Activated B cell treated with CpG ODN at 0.5 μM for 24 hours (primary cell): ENCODE measurements around the gene HK1. TPM values are rescaled to one million over a fixed set of nuclear protein-coding genes. Genes with fewer than 3 reads are reported as not detected.

Source experiments
- ATAC-seq: fragments of 200-7000 bp; cut with Tn5 transposase; one replicate; pipeline ENCODE4 v1.10.0; 2021; ENCODE audit warnings: low read depth, mild to moderate bottlenecking, moderate library complexity
- CTCF ChIA-PET: fragments of 350-600 bp; sonication (Branson Sonifier 250); formaldehyde crosslinking; loops from one replicate; lab custom pipeline; 2021; ENCODE audit warnings: antibody characterized with exemption; lab: Charles Lee
- POLR2A ChIA-PET: fragments of 350-600 bp; sonication (Branson Sonifier 250); formaldehyde crosslinking; loops from one replicate; lab custom pipeline; 2021; ENCODE audit warnings: antibody characterized with exemption; lab: Charles Lee
- DNase-seq: peaks from one replicate; pipeline ENCODE4 v3.0.0; 2022
- H3K27ac Mint-ChIP-seq: one replicate; pipeline ENCODE4 v1.8.0; 2020; ENCODE audit warnings: mixed read lengths
- H3K27me3 Mint-ChIP-seq: one replicate; pipeline ENCODE4 v1.8.0; 2021; ENCODE audit warnings: mixed read lengths
- H3K36me3 Mint-ChIP-seq: one replicate; pipeline ENCODE4 v1.8.0; 2021; ENCODE audit warnings: low read depth, mixed read lengths
- H3K4me1 Mint-ChIP-seq: one replicate; pipeline ENCODE4 v1.8.0; 2021; ENCODE audit warnings: mixed read lengths
- H3K4me3 Mint-ChIP-seq: one replicate; pipeline ENCODE4 v1.8.0; 2020; ENCODE audit warnings: mild to moderate bottlenecking, mixed read lengths
- H3K9me3 Mint-ChIP-seq: one replicate; pipeline ENCODE4 v1.8.0; 2020; ENCODE audit warnings: mixed read lengths
- CTCF ChIP-seq: fragments of 200-600 bp; IDR thresholded peaks from one replicate; pipeline ENCODE4 v1.8.0; 2022; ENCODE audit warnings: antibody characterized with exemption, mild to moderate bottlenecking
- intact Hi-C: fragments of 100-400 bp; cut with micrococcal nuclease; formaldehyde crosslinking; loops from one replicate; pipeline ENCODE4 v1.15.1; 2024
- total RNA-seq: library from RNA; stranded (reverse); gene quantifications from 2 replicates; pipeline ENCODE4 v1.2.3, GENCODE V29; 2022

The HK1 gene
- total RNA-seq, 1 donor from 2014 or later, result 47.2 TPM

- intact Hi-C loops, result no loop called here
Observed at GRCh38 chr10:69439350-69439739, 161.0 kb downstream of the HK1 start.

GRCh38 chr10:69439813-69440506 lies 161.7 kb downstream of the HK1 start:
- no peaks in the 10 kb centered on the region for H3K4me1 Mint-ChIP-seq
- intact Hi-C loops, result no loop called here
- H3K36me3 Mint-ChIP-seq, result no peaks in the 10 kb centered on the region
- POLR2A ChIA-PET, result no interaction called here
- ATAC-seq (no peak), DNase-seq (no peak)
- CTCF ChIA-PET, result no interaction called here
- TF ChIP-seq CTCF, result no peak
- no peak overlapping the region for H3K4me3 Mint-ChIP-seq
- H3K27me3 Mint-ChIP-seq, result peaks cover 16% of the 10 kb centered on the region
- H3K9me3 Mint-ChIP-seq, result no peaks in the 10 kb centered on the region
- no peak overlapping the region for H3K27ac Mint-ChIP-seq

More at GRCh38 chr10:69439350-69439739, 161.0 kb downstream of the HK1 start:
- Mint-ChIP-seq H3K9me3 (no peaks in the 10 kb centered on the region), H3K4me1 (no peaks in the 10 kb centered on the region), H3K36me3 (no peaks in the 10 kb centered on the region), H3K27ac (no peak overlapping the region), H3K27me3 (peaks cover 14% of the 10 kb centered on the region), H3K4me3 (no peak overlapping the region)
- DNase-seq, result no peak
- CTCF ChIA-PET, result no interaction called here
- no peak for ATAC-seq
- POLR2A ChIA-PET, result no interaction called here
- TF ChIP-seq CTCF, result no peak

GRCh38 chr10:69443354-69443753 lies 165.1 kb downstream of the HK1 start:
- H3K27me3 Mint-ChIP-seq, result peaks cover 18% of the 10 kb centered on the region
- no peaks in the 10 kb centered on the region for H3K4me1 Mint-ChIP-seq
- DNase-seq (no peak), ATAC-seq (no peak)
- TF ChIP-seq CTCF, result no peak
- no peaks in the 10 kb centered on the region for H3K36me3 Mint-ChIP-seq
- CTCF ChIA-PET, result no interaction called here
- intact Hi-C loops, result no loop called here
- H3K4me3 Mint-ChIP-seq, result no peak overlapping the region
- H3K27ac Mint-ChIP-seq, result no peak overlapping the region
- POLR2A ChIA-PET, result no interaction called here
- H3K9me3 Mint-ChIP-seq, result no peaks in the 10 kb centered on the region

GRCh38 chr10:69445041-69445440 lies 166.7 kb downstream of the HK1 start:
- ChIA-PET CTCF (no interaction called here), POLR2A (no interaction called here)
- H3K4me3 Mint-ChIP-seq, result no peak overlapping the region
- no peak for DNase-seq
- no peaks in the 10 kb centered on the region for H3K4me1 Mint-ChIP-seq
- ATAC-seq, result no peak
- TF ChIP-seq CTCF, result no peak
- H3K27ac Mint-ChIP-seq, result no peak overlapping the region
- intact Hi-C loops, result no loop called here
- H3K9me3 Mint-ChIP-seq, result no peaks in the 10 kb centered on the region
- no peaks in the 10 kb centered on the region for H3K36me3 Mint-ChIP-seq
- peaks cover 20% of the 10 kb centered on the region for H3K27me3 Mint-ChIP-seq

GRCh38 chr10:69446229-69446628 lies 167.9 kb downstream of the HK1 start:
- CTCF ChIA-PET, result no interaction called here
- ATAC-seq, result no peak
- intact Hi-C loops, result no loop called here

More at GRCh38 chr10:69446229-69446628, 167.9 kb downstream of the HK1 start:
- no peak overlapping the region for H3K4me3 Mint-ChIP-seq
- POLR2A ChIA-PET, result no interaction called here
- no peak for TF ChIP-seq CTCF
- H3K27me3 Mint-ChIP-seq, result peaks cover 22% of the 10 kb centered on the region
- no peak for DNase-seq
- no peaks in the 10 kb centered on the region for H3K36me3 Mint-ChIP-seq
- H3K27ac Mint-ChIP-seq, result no peak overlapping the region
- peaks cover 5% of the 10 kb centered on the region for H3K4me1 Mint-ChIP-seq
- no peaks in the 10 kb centered on the region for H3K9me3 Mint-ChIP-seq
